HepG2 (cell line): ENCODE data around the gene CCDC144A. TPM values are rescaled to one million over a fixed set of nuclear protein-coding genes. Genes with fewer than 3 reads are reported as not detected.

Experiments used
- ARNT ChIP-seq: fragments of 450-650 bp; IDR thresholded peaks from 2 replicates; pipeline ENCODE4 v1.6.1; 2017
- ATM ChIP-seq: fragments of 450-650 bp; IDR thresholded peaks from 2 replicates; pipeline ENCODE4 v1.7.1; 2017; ENCODE audit warnings: mild to moderate bottlenecking, borderline replicate concordance
- BORCS8-MEF2B ChIP-seq: sonication (generic); formaldehyde crosslinking; IDR thresholded peaks from 2 replicates; pipeline ENCODE4 v1.8.0; 2022; ENCODE audit warnings: mild to moderate bottlenecking, missing genetic modification reagents
- ETV5 ChIP-seq: IDR thresholded peaks from 2 replicates; pipeline ENCODE4 v1.6.1; 2018; ENCODE audit warnings: missing biosample characterization, missing genetic modification reagents, inconsistent platforms, borderline replicate concordance
- FOXA3 ChIP-seq: IDR thresholded peaks from 2 replicates; pipeline ENCODE4 v1.6.1; 2016; ENCODE audit warnings: missing genetic modification reagents, missing compliant biosample characterization
- NR2F1 ChIP-seq, 2 experiments: fragments of 450-650 bp in 1 of 2; formaldehyde crosslinking in 1 of 2; IDR thresholded peaks; 2 replicates each; pipeline versions ENCODE4 v1.5.0 to v1.6.1; 2016 to 2020; ENCODE audit warnings: mild to moderate bottlenecking in 1 of 2, missing compliant biosample characterization in 1 of 2, missing genetic modification reagents in 1 of 2, moderate library complexity in 1 of 2
- PAX8 ChIP-seq: sonication (generic); formaldehyde crosslinking; IDR thresholded peaks from 2 replicates; pipeline ENCODE4 v1.8.0; 2022; ENCODE audit warnings: mild to moderate bottlenecking, missing genetic modification reagents, borderline replicate concordance
- SAP130 ChIP-seq: IDR thresholded peaks from 2 replicates; pipeline ENCODE4 v1.6.1; 2016; ENCODE audit warnings: low read depth
- SOX13 ChIP-seq, 3 experiments: fragments of 450-650 bp in 1 of 3; sonication (generic) in 1 of 3; formaldehyde crosslinking in 1 of 3; IDR thresholded peaks in 2 of 3; conservative IDR thresholded peaks in 1 of 3; 2 replicates each; pipeline versions ENCODE4 v1.5.0 to v1.6.1; 2016 to 2020; ENCODE audit warnings: antibody characterized with exemption in 1 of 3, mild to moderate bottlenecking in 1 of 3, missing compliant biosample characterization in 1 of 3, missing genetic modification reagents in 1 of 3, moderate library complexity in 1 of 3
- SP2 ChIP-seq: sonication (generic); formaldehyde crosslinking; IDR thresholded peaks from 2 replicates; pipeline ENCODE4 v1.5.1; 2020; ENCODE audit warnings: mild to moderate bottlenecking, missing genetic modification reagents
- XBP1 ChIP-seq: sonication (generic); formaldehyde crosslinking; IDR thresholded peaks from 2 replicates; pipeline ENCODE4 v1.5.0; 2020; ENCODE audit warnings: missing genetic modification reagents
- ZNF329 ChIP-seq: sonication (generic); formaldehyde crosslinking; IDR thresholded peaks from 2 replicates; pipeline ENCODE4 v1.9.0; 2021; ENCODE audit warnings: low read depth, mild to moderate bottlenecking, missing genetic modification reagents
- ZNF468 ChIP-seq: sonication (generic); formaldehyde crosslinking; IDR thresholded peaks from 2 replicates; pipeline ENCODE4 v1.8.0; 2022; ENCODE audit warnings: mild to moderate bottlenecking, moderate library complexity, missing genetic modification reagents
- ZNF563 ChIP-seq: sonication (generic); formaldehyde crosslinking; IDR thresholded peaks from 2 replicates; pipeline ENCODE4 v1.8.0; 2022; ENCODE audit warnings: mild to moderate bottlenecking, moderate library complexity, missing genetic modification reagents
- ZNF607 ChIP-seq: sonication (generic); formaldehyde crosslinking; IDR thresholded peaks from 2 replicates; pipeline ENCODE4 v1.5.1; 2020; ENCODE audit warnings: missing genetic modification reagents, mild to moderate bottlenecking, borderline replicate concordance
- ZNF709 ChIP-seq: sonication (generic); formaldehyde crosslinking; IDR thresholded peaks from 2 replicates; pipeline ENCODE4 v1.5.0; 2020; ENCODE audit warnings: mild to moderate bottlenecking, missing genetic modification reagents
- ZNF839 ChIP-seq: sonication (generic); formaldehyde crosslinking; IDR thresholded peaks from 2 replicates; pipeline ENCODE4 v1.4.0; 2020; ENCODE audit warnings: missing genetic modification reagents, mild to moderate bottlenecking, borderline replicate concordance
- ZNF891 ChIP-seq: sonication (generic); formaldehyde crosslinking; IDR thresholded peaks from 2 replicates; pipeline ENCODE4 v1.5.0; 2020; ENCODE audit warnings: mild to moderate bottlenecking, missing genetic modification reagents
- polyA plus RNA-seq, 8 experiments: library from polyadenylated mRNA; depleted of rRNA in 3 of 8; stranded (reverse) in 7 of 8; unstranded in 1 of 8; fragments of >200 nt; fragmentation: Illumina TruSeq in 4 of 8; extraction: Trizol in 4 of 8; gene quantifications; 2 replicates each; pipeline versions ENCODE4 v1.2.1 to v1.2.3, GENCODE V29; 2011 to 2016; ENCODE audit warnings: low read depth in 4 of 8, missing spikeins in 1 of 8, mixed read lengths in 1 of 8; ENCODE audit not compliant: insufficient read depth in 1 of 8
- total RNA-seq, 5 experiments: library from RNA; depleted of rRNA; stranded (reverse); fragments of >200 nt; fragmentation: Illumina TruSeq; extraction: Trizol; gene quantifications; 2 replicates each; pipeline ENCODE4 v1.2.3, GENCODE V29; 2016; ENCODE audit warnings: low read depth in 1 of 5
- TF ChIP-seq, protein P1 (sequence below): sonication (generic); formaldehyde crosslinking; IDR thresholded peaks from 2 replicates; pipeline ENCODE4 v1.4.0; 2020; ENCODE audit warnings: missing genetic modification reagents
- TF ChIP-seq, protein P2 (sequence below): sonication (generic); formaldehyde crosslinking; IDR thresholded peaks from 2 replicates; pipeline ENCODE4 v1.4.0; 2020; ENCODE audit warnings: missing genetic modification reagents
- TF ChIP-seq, protein P3 (sequence below): sonication (generic); formaldehyde crosslinking; IDR thresholded peaks from 2 replicates; pipeline ENCODE4 v1.5.0; 2020; ENCODE audit warnings: missing genetic modification reagents
- TF ChIP-seq, protein P4 (sequence below): sonication (generic); formaldehyde crosslinking; IDR thresholded peaks from 2 replicates; pipeline ENCODE4 v1.9.0; 2021; ENCODE audit warnings: missing genetic modification reagents, borderline replicate concordance
- TF ChIP-seq, protein P5 (sequence below): IDR thresholded peaks from 2 replicates; pipeline ENCODE4 v1.6.1; 2012; ENCODE audit warnings: low read depth, low read length, improper control_type of control experiment

CCDC144A gene
- total and polyA plus RNA-seq, 2 of the 13 experiments (the other 11 are each of a cell fraction or from before 2014, with no cell fraction given) = 0.09 TPM; not detected in 1

DNA sequence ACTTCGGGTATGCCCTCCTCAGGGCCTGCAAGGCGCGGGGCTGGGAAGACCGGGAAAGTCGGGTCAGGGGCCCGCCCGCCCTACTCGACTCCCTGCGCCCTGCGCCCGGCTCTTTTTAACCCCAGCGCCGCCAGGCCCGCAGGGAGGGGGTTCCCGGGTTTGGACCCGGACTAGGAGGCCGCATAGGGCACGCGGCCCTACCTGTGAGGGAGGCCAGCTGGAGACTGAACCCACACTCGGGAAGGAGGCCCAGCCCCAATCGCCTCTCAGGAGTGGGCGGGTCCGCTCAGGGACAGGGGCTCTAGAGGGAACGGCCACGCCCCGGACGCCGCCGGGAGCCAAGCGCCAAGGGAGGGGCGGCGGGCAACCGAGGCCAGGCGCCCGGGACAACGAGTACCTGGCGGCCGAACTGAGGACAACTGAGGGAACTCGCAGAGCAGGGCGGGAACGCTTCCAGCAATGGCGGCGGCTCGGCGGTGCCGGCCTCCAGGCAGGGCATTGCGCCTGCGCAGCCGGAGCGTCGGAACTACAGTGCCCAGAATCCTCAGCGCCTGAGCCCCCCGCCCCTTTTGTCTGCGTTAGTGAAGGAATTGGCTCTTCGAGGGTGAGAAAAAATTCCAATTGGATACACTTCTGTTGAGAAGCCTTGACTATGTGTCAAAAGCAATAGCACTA lies 36.5 kb upstream of the CCDC144A start, which contains the start of gene ZNF624 (continued):
- no peak for TF ChIP-seq SOX13 (IDR thresholded peaks at IDR 0.05)
- peak in 1 of 2 experiments; percentile 43; a peak in 2 of 4 replicates for TF ChIP-seq SOX13 (CRISPR knock-in tag; conservative IDR thresholded peaks at IDR 0.05 in 1 of 2, IDR thresholded peaks at IDR 0.05 in 1 of 2)
- TF ChIP-seq PAX8 (CRISPR knock-in tag) = peak; percentile 65; the same call in 1 of the 2 replicates
- TF ChIP-seq, protein P1, sequence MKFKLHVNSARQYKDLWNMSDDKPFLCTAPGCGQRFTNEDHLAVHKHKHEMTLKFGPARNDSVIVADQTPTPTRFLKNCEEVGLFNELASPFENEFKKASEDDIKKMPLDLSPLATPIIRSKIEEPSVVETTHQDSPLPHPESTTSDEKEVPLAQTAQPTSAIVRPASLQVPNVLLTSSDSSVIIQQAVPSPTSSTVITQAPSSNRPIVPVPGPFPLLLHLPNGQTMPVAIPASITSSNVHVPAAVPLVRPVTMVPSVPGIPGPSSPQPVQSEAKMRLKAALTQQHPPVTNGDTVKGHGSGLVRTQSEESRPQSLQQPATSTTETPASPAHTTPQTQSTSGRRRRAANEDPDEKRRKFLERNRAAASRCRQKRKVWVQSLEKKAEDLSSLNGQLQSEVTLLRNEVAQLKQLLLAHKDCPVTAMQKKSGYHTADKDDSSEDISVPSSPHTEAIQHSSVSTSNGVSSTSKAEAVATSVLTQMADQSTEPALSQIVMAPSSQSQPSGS (CRISPR knock-in tag) = no peak
- TF ChIP-seq ETV5 (CRISPR knock-in tag) = peak; percentile 76
- no peak for TF ChIP-seq ZNF468 (CRISPR knock-in tag)
- TF ChIP-seq ZNF709 = peak; percentile 91
- TF ChIP-seq ZNF839 = peak; percentile 40; the same call in 1 of the 2 replicates
- 0 out of 2 replicates have a peak, but pooled peaks have one; percentile 42 for TF ChIP-seq ZNF329 (CRISPR knock-in tag)
- TF ChIP-seq ZNF563 (CRISPR knock-in tag) = no peak
- TF ChIP-seq ZNF891 (CRISPR knock-in tag) = peak; percentile 90
- TF ChIP-seq, protein P2, sequence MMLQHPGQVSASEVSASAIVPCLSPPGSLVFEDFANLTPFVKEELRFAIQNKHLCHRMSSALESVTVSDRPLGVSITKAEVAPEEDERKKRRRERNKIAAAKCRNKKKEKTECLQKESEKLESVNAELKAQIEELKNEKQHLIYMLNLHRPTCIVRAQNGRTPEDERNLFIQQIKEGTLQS (CRISPR knock-in tag) = no peak
- TF ChIP-seq FOXA3 = no peak
- no peak for TF ChIP-seq ARNT
- peak; percentile 94; the same call in 1 of the 2 replicates for TF ChIP-seq BORCS8-MEF2B (CRISPR knock-in tag)
- TF ChIP-seq SP2 = no peak; the same call in 1 of the 2 replicates
- TF ChIP-seq XBP1 (CRISPR knock-in tag) = 0 out of 2 replicates have a peak, but pooled peaks have one; percentile 67
- TF ChIP-seq, protein P3, sequence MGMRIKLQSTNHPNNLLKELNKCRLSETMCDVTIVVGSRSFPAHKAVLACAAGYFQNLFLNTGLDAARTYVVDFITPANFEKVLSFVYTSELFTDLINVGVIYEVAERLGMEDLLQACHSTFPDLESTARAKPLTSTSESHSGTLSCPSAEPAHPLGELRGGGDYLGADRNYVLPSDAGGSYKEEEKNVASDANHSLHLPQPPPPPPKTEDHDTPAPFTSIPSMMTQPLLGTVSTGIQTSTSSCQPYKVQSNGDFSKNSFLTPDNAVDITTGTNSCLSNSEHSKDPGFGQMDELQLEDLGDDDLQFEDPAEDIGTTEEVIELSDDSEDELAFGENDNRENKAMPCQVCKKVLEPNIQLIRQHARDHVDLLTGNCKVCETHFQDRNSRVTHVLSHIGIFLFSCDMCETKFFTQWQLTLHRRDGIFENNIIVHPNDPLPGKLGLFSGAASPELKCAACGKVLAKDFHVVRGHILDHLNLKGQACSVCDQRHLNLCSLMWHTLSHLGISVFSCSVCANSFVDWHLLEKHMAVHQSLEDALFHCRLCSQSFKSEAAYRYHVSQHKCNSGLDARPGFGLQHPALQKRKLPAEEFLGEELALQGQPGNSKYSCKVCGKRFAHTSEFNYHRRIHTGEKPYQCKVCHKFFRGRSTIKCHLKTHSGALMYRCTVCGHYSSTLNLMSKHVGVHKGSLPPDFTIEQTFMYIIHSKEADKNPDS (CRISPR knock-in tag) = no peak; the same call in 1 of the 2 replicates
- TF ChIP-seq SAP130 (CRISPR knock-in tag) = peak; percentile 79
- TF ChIP-seq, protein P4, sequence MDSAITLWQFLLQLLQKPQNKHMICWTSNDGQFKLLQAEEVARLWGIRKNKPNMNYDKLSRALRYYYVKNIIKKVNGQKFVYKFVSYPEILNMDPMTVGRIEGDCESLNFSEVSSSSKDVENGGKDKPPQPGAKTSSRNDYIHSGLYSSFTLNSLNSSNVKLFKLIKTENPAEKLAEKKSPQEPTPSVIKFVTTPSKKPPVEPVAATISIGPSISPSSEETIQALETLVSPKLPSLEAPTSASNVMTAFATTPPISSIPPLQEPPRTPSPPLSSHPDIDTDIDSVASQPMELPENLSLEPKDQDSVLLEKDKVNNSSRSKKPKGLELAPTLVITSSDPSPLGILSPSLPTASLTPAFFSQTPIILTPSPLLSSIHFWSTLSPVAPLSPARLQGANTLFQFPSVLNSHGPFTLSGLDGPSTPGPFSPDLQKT (CRISPR knock-in tag) = no peak
- TF ChIP-seq ZNF607 = no peak
- TF ChIP-seq ATM = no peak
- TF ChIP-seq, protein P5, sequence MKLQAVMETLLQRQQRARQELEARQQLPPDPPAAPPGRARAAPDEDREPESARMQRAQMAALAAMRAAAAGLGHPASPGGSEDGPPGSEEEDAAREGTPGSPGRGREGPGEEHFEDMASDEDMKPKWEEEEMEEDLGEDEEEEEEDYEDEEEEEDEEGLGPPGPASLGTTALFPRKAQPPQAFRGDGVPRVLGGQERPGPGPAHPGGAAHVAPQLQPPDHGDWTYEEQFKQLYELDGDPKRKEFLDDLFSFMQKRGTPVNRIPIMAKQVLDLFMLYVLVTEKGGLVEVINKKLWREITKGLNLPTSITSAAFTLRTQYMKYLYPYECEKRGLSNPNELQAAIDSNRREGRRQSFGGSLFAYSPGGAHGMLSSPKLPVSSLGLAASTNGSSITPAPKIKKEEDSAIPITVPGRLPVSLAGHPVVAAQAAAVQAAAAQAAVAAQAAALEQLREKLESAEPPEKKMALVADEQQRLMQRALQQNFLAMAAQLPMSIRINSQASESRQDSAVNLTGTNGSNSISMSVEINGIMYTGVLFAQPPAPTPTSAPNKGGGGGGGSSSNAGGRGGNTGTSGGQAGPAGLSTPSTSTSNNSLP = no peak
- no peak for TF ChIP-seq NR2F1 (CRISPR knock-in tag; IDR thresholded peaks at IDR 0.05)
